Inferior parietal cortex (tissue), 1 donor: ENCODE data around the gene UTP20.
"Not testable (repeated sequence)": the region's sequence is repeated elsewhere in the genome, so short reads cannot be mapped to it uniquely, and the experiment has no call there.

Experiments
- DNase-seq: peaks from one replicate; pipeline ENCODE4 v3.0.0-alpha.2; 2016; ENCODE audit errors: extremely low spot score

The UTP20 gene

DNA sequence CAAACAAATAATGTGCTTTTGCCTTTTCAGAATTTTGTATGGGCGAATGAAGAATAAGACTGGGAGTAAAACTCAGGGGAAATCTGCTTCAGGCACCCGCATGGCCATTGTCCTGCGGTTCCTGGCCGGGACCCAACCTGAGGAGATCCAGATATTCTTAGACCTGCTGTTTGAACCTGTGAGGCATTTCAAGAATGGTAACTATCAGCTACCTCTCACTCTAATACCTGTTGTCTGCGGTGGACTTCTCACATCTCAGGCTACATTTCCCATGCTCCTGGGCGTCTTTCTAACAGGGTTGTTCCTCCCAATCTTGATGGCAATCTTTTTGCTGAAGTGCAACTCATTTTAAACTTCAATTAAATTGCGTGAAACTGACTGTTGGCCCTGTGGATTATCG, 47.1 kb downstream of the UTP20 start:
- DNase-seq, result no peak

GRCh38 chr12:101327546-101327945, 47.6 kb downstream of the UTP20 start:
- DNase-seq, result no peak

GRCh38 chr12:101328917-101329316, 49.0 kb downstream of the UTP20 start:
- DNase-seq, result no peak

GRCh38 chr12:101330631-101331030, 50.7 kb downstream of the UTP20 start:
- DNase-seq, result no peak

GRCh38 chr12:101336437-101336836, 56.5 kb downstream of the UTP20 start:
- DNase-seq, result no peak

GRCh38 chr12:101338087-101338486, 58.2 kb downstream of the UTP20 start:
- DNase-seq, result no peak

DNA sequence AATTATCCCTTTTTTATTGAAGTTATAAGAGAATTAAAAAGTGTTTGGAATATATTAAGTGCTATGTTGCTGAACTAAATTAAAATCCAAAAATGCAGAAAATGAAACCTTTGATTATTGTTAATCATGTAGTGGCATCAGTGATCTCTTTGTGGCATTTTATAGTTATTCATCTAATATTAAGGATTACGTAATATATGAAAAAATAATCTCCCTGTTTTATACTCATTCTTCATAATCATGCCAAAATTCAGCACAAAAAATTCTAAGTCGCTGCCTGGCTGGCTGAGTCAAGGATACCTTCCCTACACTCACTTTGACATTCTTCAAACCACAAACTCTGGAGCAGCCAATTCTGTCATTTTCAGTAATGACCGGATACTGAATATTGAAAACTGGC, 64.0 kb downstream of the UTP20 start:
- DNase-seq, result no peak

GRCh38 chr12:101351682-101352081, 71.8 kb downstream of the UTP20 start:
- no peak for DNase-seq

DNA sequence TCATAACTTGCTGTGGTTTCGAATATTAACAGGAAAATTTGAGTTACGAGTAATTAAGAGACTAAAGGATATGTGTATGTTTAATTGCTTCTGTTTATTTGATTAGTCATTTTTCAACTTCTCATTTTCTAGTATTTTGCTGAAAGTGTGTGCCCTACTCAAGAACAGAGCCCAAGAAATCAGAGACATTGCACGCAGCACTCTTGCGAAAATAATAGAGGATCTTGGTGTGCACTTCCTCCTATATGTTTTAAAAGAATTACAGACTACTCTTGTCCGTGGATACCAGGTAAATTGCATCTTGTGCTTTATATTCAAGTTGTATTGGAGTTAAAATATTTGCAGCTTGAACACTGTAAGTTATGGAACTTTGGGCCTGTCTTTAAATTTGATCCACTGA, 76.9 kb downstream of the UTP20 start:
- DNase-seq, result no peak

DNA sequence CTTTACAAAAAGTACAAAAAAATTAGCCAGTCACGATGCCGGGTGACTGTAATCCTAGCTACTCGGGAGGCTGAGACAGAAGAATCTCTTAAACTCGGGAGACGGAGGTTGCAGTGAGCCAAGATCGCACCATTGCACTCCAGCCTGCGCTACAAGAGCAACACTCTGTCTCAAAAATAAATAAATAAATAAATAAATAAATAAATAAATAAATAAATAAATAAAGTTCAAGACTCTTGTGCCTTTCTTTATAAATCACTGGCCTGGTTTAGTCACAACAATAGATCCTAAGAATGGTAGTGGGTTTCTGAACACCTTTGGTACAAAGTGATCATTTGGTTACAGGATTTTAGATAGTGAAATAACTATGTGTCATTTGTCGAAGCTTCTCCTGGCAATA, 81.5 kb downstream of the UTP20 start:
- no peak for DNase-seq

DNA sequence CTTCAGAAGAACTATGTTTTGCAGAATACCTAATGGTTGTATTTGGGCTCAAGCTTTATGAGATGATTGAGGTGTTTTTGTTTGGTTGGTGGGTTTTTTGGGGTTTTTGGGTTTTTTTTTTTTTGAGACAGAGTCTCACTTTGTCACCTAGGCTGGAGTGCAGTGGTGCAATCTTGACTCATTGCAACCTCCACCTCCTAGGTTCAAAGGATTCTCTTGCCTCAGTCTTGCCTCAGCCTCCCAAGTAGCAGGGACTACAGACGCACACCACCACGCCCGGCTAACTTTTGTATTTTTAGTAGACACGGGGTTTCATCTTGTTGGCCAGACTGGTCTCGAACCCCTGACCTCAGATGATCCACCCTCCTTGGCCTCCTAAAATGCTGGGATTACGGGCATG, 88.1 kb downstream of the UTP20 start:
- DNase-seq, result no peak

GRCh38 chr12:101372431-101372830, 92.5 kb downstream of the UTP20 start:
- no peak for DNase-seq

GRCh38 chr12:101375573-101375972, 95.7 kb downstream of the UTP20 start:
- no peak for DNase-seq

DNA sequence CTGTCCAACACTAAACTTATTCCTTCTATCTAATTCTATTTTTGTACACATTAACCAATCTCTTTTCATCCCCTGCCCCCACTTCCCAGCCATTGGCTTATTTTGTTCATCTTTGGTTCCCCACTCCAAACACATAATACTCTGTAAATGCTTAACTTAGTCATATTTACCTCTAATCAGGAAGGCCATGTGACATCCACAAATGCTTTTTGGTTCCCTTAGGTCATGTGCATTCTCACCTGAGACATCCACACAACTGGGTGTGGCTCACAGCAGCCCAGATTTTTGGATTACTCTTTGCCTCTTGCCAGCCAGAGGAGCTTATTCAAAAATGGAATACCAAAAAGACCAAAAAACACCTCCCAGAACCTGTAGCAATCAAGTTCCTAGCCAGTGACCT, 99.2 kb downstream of the UTP20 start:
- no peak for DNase-seq

- not testable (repeated sequence) for DNase-seq
These were observed 111.3 kb downstream of the UTP20 start for GRCh38 chr12:101391181-101391580.

GRCh38 chr12:101407049-101407435, 127.1 kb downstream of the UTP20 start:
- DNase-seq, result no peak

- peak; percentile 93 for DNase-seq
These were observed 127.8 kb downstream of the UTP20 start, which contains the start of gene ARL1 for GRCh38 chr12:101407436-101408345. Gene ARL1, minus strand, starts transcription at chr12:101407772. Its CDS starts 127 bp downstream, at chr12:101407645.

DNA sequence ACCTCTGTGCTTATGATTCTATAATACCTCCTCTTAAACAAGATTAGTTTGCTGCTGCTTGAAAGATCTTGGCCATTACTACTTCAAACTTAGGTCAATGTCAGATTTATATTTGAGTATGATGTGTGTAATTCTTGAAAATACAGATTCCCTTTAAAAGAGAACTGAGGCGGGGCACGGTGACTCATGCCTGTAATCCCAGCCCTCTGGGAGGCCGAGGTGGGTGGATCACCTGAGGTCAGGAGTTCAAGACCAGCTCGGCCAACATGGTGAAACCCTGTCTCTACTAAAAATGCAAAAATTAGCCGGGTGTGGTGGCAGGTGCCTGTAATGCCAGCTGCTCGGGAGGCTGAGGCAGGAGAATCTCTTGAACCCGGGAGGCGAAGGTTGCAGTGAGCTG, 130.3 kb downstream of the UTP20 start:
- DNase-seq, result not testable (repeated sequence)

GRCh38 chr12:101414533-101415119, 134.7 kb downstream of the UTP20 start:
- DNase-seq, result peak; percentile 79

GRCh38 chr12:101415228-101415627, 135.3 kb downstream of the UTP20 start:
- no peak for DNase-seq

DNA sequence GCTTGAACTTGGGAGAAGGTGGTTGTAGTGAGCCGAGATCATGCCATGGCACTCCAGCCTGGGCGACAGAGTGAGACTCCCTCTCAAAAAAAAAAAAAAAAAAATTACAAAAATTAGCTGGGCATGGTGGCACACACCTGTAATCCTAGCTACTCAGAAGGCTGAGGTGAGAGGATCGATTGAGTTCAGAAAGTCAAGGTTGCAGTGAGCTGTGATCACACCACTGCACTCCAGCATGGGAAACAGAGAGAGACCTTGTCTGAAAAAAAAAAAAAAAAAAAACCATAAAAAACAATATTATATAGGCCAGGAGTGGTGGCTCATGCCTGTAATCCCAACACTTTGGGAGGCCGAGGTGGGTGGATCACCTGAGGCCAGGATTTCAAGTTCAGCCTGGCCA, 142.2 kb downstream of the UTP20 start:
- DNase-seq, result not testable (repeated sequence)

GRCh38 chr12:101424620-101425019, 144.7 kb downstream of the UTP20 start:
- no peak for DNase-seq

- no peak for DNase-seq
These were observed 150.6 kb downstream of the UTP20 start for GRCh38 chr12:101430456-101430855.
